Liver (tissue), 9 donors: ENCODE data around the gene CCL19. TPM values are rescaled to one million over a fixed set of nuclear protein-coding genes. Genes with fewer than 3 reads are reported as not detected.

ENCODE experiments used
- DNase-seq: peaks from one replicate; pipeline ENCODE4 v3.0.0-alpha.2; 2017; ENCODE audit warnings: low spot score
- H3K27ac ChIP-seq, 2 donors: one replicate each; pipeline ENCODE4 v1.7.0; 2013; ENCODE audit warnings: inconsistent platforms in 2 of 2, low read length in 2 of 2, control low read depth in 1 of 2, low read depth in 1 of 2, mild to moderate bottlenecking in 1 of 2
- H3K27me3 ChIP-seq, 4 donors: one replicate each; pipeline versions ENCODE4 v1.6.1 to v1.7.0; 2013; ENCODE audit warnings: low read length in 3 of 4, inconsistent platforms in 1 of 4, mild to moderate bottlenecking in 1 of 4, moderate library complexity in 1 of 4; ENCODE audit not compliant: control insufficient read depth in 4 of 4, insufficient read depth in 4 of 4
- H3K36me3 ChIP-seq, 4 donors: one replicate each; pipeline versions ENCODE4 v1.6.1 to v1.7.0; 2013; ENCODE audit warnings: low read length in 3 of 4, mild to moderate bottlenecking in 3 of 4, low read depth in 1 of 4, moderate library complexity in 1 of 4; ENCODE audit not compliant: control insufficient read depth in 4 of 4, insufficient read depth in 3 of 4
- H3K4me1 ChIP-seq, 4 donors: one replicate each; pipeline versions ENCODE4 v1.6.1 to v1.7.0; 2013; ENCODE audit warnings: low read length in 3 of 4, mild to moderate bottlenecking in 3 of 4, moderate library complexity in 1 of 4; ENCODE audit not compliant: control insufficient read depth in 4 of 4, insufficient read depth in 4 of 4
- H3K4me3 ChIP-seq, 3 donors: one replicate each; pipeline versions ENCODE4 v1.6.1 to v1.7.0; 2013; ENCODE audit warnings: low read length in 3 of 3, control low read depth in 1 of 3, low read depth in 1 of 3, mild to moderate bottlenecking in 1 of 3
- H3K9ac ChIP-seq, 2 donors: one replicate each; pipeline ENCODE4 v1.7.0; 2013; ENCODE audit warnings: low read length in 2 of 2, mild to moderate bottlenecking in 2 of 2, moderate library complexity in 2 of 2, control low read depth in 1 of 2, low read depth in 1 of 2
- H3K9me3 ChIP-seq, 4 donors: one replicate each; pipeline versions ENCODE4 v1.6.1 to v1.7.0; 2013; ENCODE audit warnings: low read length in 3 of 4; ENCODE audit not compliant: control insufficient read depth in 4 of 4
- ATF3 ChIP-seq: IDR thresholded peaks from 2 replicates; pipeline ENCODE4 v1.6.1; 2016; ENCODE audit warnings: antibody characterized with exemption
- EGR1 ChIP-seq, 2 donors: IDR thresholded peaks; 2 replicates each; pipeline ENCODE4 v1.6.1; 2016 to 2018; ENCODE audit warnings: antibody characterized with exemption in 2 of 2, low read depth in 2 of 2
- FOXA1 ChIP-seq: IDR thresholded peaks from 2 replicates; pipeline ENCODE4 v1.6.1; 2016; ENCODE audit warnings: antibody characterized with exemption
- FOXA2 ChIP-seq: IDR thresholded peaks from 2 replicates; pipeline ENCODE4 v1.6.1; 2016; ENCODE audit warnings: antibody characterized with exemption
- GABPA ChIP-seq, 2 donors: IDR thresholded peaks in 1 of 2; conservative IDR thresholded peaks in 1 of 2; 2 replicates each; pipeline ENCODE4 v1.6.1; 2016; ENCODE audit warnings: antibody characterized with exemption in 2 of 2, mild to moderate bottlenecking in 1 of 2, moderate library complexity in 1 of 2
- HNF4A ChIP-seq, 2 donors: conservative IDR thresholded peaks; 2 replicates each; pipeline ENCODE4 v1.6.1; 2016; ENCODE audit warnings: antibody characterized with exemption in 2 of 2, mild to moderate bottlenecking in 2 of 2
- HNF4G ChIP-seq: IDR thresholded peaks from 2 replicates; pipeline ENCODE4 v1.6.1; 2016; ENCODE audit warnings: antibody characterized with exemption
- NR2F2 ChIP-seq: IDR thresholded peaks from 2 replicates; pipeline ENCODE4 v1.6.1; 2016; ENCODE audit warnings: antibody characterized with exemption
- RAD21 ChIP-seq, 2 donors: IDR thresholded peaks; 2 replicates each; pipeline ENCODE4 v1.6.1; 2016; ENCODE audit warnings: antibody characterized with exemption in 2 of 2, mild to moderate bottlenecking in 2 of 2
- RXRA ChIP-seq, 2 donors: IDR thresholded peaks; 2 replicates each; pipeline ENCODE4 v1.6.1; 2017 to 2018; ENCODE audit warnings: antibody characterized with exemption in 2 of 2, mild to moderate bottlenecking in 1 of 2
- SP1 ChIP-seq: IDR thresholded peaks from 2 replicates; pipeline ENCODE4 v1.6.1; 2018; ENCODE audit warnings: antibody characterized with exemption, mild to moderate bottlenecking
- TAF1 ChIP-seq: conservative IDR thresholded peaks from 2 replicates; pipeline ENCODE4 v1.6.1; 2016; ENCODE audit warnings: antibody characterized with exemption, mild to moderate bottlenecking
- YY1 ChIP-seq: IDR thresholded peaks from 2 replicates; pipeline ENCODE4 v1.6.1; 2016; ENCODE audit warnings: antibody characterized with exemption, mild to moderate bottlenecking
- ZBTB33 ChIP-seq: IDR thresholded peaks from 2 replicates; pipeline ENCODE4 v1.6.1; 2016; ENCODE audit warnings: antibody characterized with exemption
- whole genome bisulfite sequencing: extraction: QIAGEN DNeasy Blood & Tissue Kit; methylation state at CpG from one replicate; pipeline ENCODE4 v1.1.7; 2013; 5-methylcytosine and 5-hydroxymethylcytosine counted together
- polyA plus RNA-seq, 2 donors: library from polyadenylated mRNA; stranded (reverse) in 1 of 2; unstranded in 1 of 2; fragments of 200-250 nt in 1 of 2; fragments of >200 nt in 1 of 2; fragmentation: Nextera tagmentation in 1 of 2; extraction: Ambion mirVana in 1 of 2; gene quantifications; one replicate each; pipeline versions ENCODE4 v1.2.1 to v1.2.3, GENCODE V29; 2013 to 2015
- total RNA-seq, 2 donors: library from RNA; depleted of rRNA; stranded (reverse); fragments of >200 nt; gene quantifications; one replicate each; pipeline ENCODE4 v1.2.3, GENCODE V29; 2014
- TF ChIP-seq, protein P1 (sequence below): fragments of 150-350 bp; IDR thresholded peaks from 2 replicates; pipeline ENCODE4 v1.5.1; 2017; ENCODE audit warnings: improper control_type of control experiment, low read depth, low read length; ENCODE audit not compliant: missing input control
- TF ChIP-seq, protein P2 (sequence below): IDR thresholded peaks from 2 replicates; pipeline ENCODE4 v1.6.1; 2016; ENCODE audit warnings: antibody characterized with exemption
- TF ChIP-seq, protein P3 (sequence below): IDR thresholded peaks from 2 replicates; pipeline ENCODE4 v1.6.1; 2016; ENCODE audit warnings: antibody characterized with exemption, mild to moderate bottlenecking
- donor health status: healthy.
- donor health status: healthy.
- donor health status: healthy.
- donor health status: healthy.
- donor health status: healthy.

Gene CCL19
- total and polyA plus RNA-seq, 4 donors = 0.33 to 2.9 (median 0.65) TPM; not detected in 1

DNA sequence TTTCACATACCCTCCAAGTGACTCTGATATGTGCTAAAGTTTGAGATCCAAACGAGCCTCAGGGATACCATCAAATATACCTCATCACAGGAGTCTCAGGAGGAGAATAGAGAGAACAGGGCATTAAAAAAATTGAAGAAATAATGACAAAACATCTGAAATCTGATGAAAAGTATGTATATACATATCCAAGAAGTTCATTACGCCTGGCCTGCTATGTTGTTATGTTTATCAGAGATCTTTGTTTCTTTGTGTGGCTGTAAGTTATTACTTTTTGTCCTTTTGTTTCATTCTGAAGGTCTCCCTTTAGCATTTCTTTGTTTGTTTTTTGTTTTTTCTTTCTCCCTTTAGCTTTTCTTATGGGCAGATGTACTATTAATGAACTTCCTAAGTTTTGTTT lies 2.5 kb upstream of the CCL19 start:
- Histone ChIP-seq H3K36me3 (no peaks in the 10 kb centered on the region), H3K4me1 (peaks cover 7 to 27% (median 24%) of the 10 kb centered on the region in 4 donors), H3K9ac (no peak overlapping the region), H3K27me3 (no peaks in the 10 kb centered on the region), H3K27ac (no peak overlapping the region), H3K9me3 (no peaks in the 10 kb centered on the region), H3K4me3 (no peak overlapping the region)
- WGBS = 82% methylated on average over 2 of the region's 2 CpGs
- DNase-seq = no peak
- TF ChIP-seq RAD21 (IDR thresholded peaks at IDR 0.05) (no peak), SP1 (no peak), NR2F2 (no peak), ATF3 (no peak), EGR1 (IDR thresholded peaks at IDR 0.05; ENCODE audit: low read depth in 2 of 2) (no peak), FOXA1 (no peak), HNF4A (conservative IDR thresholded peaks at IDR 0.05) (no peak), GABPA (IDR thresholded peaks at IDR 0.05 in 1 of 2, conservative IDR thresholded peaks at IDR 0.05 in 1 of 2) (no peak), ZBTB33 (no peak), RXRA (IDR thresholded peaks at IDR 0.05) (no peak), HNF4G (no peak), YY1 (no peak), FOXA2 (no peak), TAF1 (no peak)
- TF ChIP-seq, protein P1, sequence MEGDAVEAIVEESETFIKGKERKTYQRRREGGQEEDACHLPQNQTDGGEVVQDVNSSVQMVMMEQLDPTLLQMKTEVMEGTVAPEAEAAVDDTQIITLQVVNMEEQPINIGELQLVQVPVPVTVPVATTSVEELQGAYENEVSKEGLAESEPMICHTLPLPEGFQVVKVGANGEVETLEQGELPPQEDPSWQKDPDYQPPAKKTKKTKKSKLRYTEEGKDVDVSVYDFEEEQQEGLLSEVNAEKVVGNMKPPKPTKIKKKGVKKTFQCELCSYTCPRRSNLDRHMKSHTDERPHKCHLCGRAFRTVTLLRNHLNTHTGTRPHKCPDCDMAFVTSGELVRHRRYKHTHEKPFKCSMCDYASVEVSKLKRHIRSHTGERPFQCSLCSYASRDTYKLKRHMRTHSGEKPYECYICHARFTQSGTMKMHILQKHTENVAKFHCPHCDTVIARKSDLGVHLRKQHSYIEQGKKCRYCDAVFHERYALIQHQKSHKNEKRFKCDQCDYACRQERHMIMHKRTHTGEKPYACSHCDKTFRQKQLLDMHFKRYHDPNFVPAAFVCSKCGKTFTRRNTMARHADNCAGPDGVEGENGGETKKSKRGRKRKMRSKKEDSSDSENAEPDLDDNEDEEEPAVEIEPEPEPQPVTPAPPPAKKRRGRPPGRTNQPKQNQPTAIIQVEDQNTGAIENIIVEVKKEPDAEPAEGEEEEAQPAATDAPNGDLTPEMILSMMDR = no peak
- TF ChIP-seq, protein P2, sequence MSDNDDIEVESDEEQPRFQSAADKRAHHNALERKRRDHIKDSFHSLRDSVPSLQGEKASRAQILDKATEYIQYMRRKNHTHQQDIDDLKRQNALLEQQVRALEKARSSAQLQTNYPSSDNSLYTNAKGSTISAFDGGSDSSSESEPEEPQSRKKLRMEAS = no peak
- TF ChIP-seq, protein P3, sequence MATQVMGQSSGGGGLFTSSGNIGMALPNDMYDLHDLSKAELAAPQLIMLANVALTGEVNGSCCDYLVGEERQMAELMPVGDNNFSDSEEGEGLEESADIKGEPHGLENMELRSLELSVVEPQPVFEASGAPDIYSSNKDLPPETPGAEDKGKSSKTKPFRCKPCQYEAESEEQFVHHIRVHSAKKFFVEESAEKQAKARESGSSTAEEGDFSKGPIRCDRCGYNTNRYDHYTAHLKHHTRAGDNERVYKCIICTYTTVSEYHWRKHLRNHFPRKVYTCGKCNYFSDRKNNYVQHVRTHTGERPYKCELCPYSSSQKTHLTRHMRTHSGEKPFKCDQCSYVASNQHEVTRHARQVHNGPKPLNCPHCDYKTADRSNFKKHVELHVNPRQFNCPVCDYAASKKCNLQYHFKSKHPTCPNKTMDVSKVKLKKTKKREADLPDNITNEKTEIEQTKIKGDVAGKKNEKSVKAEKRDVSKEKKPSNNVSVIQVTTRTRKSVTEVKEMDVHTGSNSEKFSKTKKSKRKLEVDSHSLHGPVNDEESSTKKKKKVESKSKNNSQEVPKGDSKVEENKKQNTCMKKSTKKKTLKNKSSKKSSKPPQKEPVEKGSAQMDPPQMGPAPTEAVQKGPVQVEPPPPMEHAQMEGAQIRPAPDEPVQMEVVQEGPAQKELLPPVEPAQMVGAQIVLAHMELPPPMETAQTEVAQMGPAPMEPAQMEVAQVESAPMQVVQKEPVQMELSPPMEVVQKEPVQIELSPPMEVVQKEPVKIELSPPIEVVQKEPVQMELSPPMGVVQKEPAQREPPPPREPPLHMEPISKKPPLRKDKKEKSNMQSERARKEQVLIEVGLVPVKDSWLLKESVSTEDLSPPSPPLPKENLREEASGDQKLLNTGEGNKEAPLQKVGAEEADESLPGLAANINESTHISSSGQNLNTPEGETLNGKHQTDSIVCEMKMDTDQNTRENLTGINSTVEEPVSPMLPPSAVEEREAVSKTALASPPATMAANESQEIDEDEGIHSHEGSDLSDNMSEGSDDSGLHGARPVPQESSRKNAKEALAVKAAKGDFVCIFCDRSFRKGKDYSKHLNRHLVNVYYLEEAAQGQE = no peak

DNA sequence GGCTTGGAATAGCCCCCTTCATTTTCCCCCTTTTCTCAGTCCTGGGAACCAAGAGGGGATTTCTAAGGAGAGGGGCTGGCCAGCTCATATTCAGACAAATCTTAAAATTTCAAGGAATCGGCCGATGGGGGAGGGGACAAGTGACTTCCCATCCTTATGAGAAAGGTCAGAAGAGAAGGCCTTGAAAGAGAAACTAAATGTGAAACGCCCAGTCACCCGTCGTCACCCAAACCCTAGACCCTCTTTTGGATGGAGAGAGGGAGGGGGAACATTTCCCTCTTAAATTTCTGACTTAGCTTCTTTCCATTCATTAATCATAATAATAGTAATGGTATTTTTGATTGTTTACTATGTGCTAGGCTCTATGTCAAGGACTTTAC lies 850 bp upstream of the CCL19 start:
- WGBS = 81% methylated on average over 5 of the region's 5 CpGs
- TF ChIP-seq YY1 (no peak), ATF3 (no peak), NR2F2 (no peak), ZBTB33 (no peak), FOXA2 (no peak), EGR1 (IDR thresholded peaks at IDR 0.05; ENCODE audit: low read depth in 2 of 2) (no peak), HNF4G (no peak)
- TF ChIP-seq, protein P2 = no peak
- TF ChIP-seq, protein P1 = no peak

More for the DNA sequence above, 850 bp upstream of the CCL19 start:
- H3K9ac ChIP-seq = no peak overlapping the region
- no peak overlapping the region for H3K27ac ChIP-seq
- peaks cover 18 to 43% (median 37%) of the 10 kb centered on the region in 4 donors for H3K4me1 ChIP-seq
- no peak overlapping the region for H3K4me3 ChIP-seq
- H3K9me3 ChIP-seq = no peaks in the 10 kb centered on the region
- H3K36me3 ChIP-seq = no peaks in the 10 kb centered on the region
- H3K27me3 ChIP-seq = no peaks in the 10 kb centered on the region
- DNase-seq = no peak
